Thyroid gland (tissue), 4 donors: ENCODE measurements around the gene ILDR2.

ENCODE experiments used
- CTCF ChIP-seq, 6 experiments: fragments of 200-600 bp in 3 of 6; fragments of 450-650 bp in 3 of 6; sonication (generic) in 3 of 6; IDR thresholded peaks; one replicate each; pipeline ENCODE4 v1.5.1; 2016 to 2019; ENCODE audit warnings: antibody characterized with exemption in 6 of 6, mild to moderate bottlenecking in 2 of 6, inconsistent platforms in 1 of 6, moderate library complexity in 1 of 6
- POLR2A ChIP-seq, 2 donors: fragments of 450-650 bp; IDR thresholded peaks; one replicate each; pipeline ENCODE4 v1.6.1; 2017; ENCODE audit warnings: antibody characterized with exemption in 2 of 2, mild to moderate bottlenecking in 2 of 2, moderate library complexity in 1 of 2

GRCh38 chr1:166925810-166926478, 49.4 kb downstream of the ILDR2 start:
- no peak for TF ChIP-seq CTCF (IDR thresholded peaks at IDR 0.05)
- no peak for TF ChIP-seq POLR2A (IDR thresholded peaks at IDR 0.05)
